ENCODE results near the gene EIF2B1. TPM values are rescaled to one million over a fixed set of nuclear protein-coding genes. Genes with fewer than 3 reads are reported as not detected.

EIF2B1 gene
- total RNA-seq, 1 experiment from 2014 or later, result 59.8 TPM

GRCh38 chr12:123614110-123614509 is 19.4 kb downstream of the EIF2B1 start:
- Histone ChIP-seq H3T11ph (ENCODE audit: low read length) (no peak overlapping the region), H2AFZ (ENCODE audit: low read length) (no peak overlapping the region), H3K23ac (ENCODE audit: insufficient read length, low read depth, low read length) (no peak overlapping the region), H4K5ac (ENCODE audit: insufficient read length, low read depth, low read length) (no peak overlapping the region), H2BK5ac (ENCODE audit: insufficient read length, low read length) (no peak overlapping the region), H3K9ac (ENCODE audit: extremely low read depth, insufficient read length, low read length) (no peak overlapping the region), H3K4ac (ENCODE audit: low read depth, low read length) (no peak overlapping the region), H3K79me1 (ENCODE audit: insufficient read depth, low read depth, low read length, poor library complexity, severe bottlenecking) (no peaks in the 10 kb centered on the region), H2BK20ac (ENCODE audit: low read depth, low read length, poor library complexity, severe bottlenecking) (no peak overlapping the region), H3K18ac (ENCODE audit: insufficient read length, low read depth, low read length) (no peak overlapping the region), H2BK120ac (ENCODE audit: low read depth, low read length, poor library complexity, severe bottlenecking) (no peak overlapping the region), H3K4me2 (ENCODE audit: insufficient read depth, insufficient read length, low read length) (no peak overlapping the region), H4K91ac (ENCODE audit: insufficient read length, low read depth, low read length) (no peak overlapping the region), H4K20me1 (ENCODE audit: control insufficient read depth, insufficient read depth, insufficient read length) (no peaks in the 10 kb centered on the region), H2BK15ac (ENCODE audit: low read depth, low read length) (no peak overlapping the region), H3K9me3 (ENCODE audit: control insufficient read depth, low read depth, low read length) (no peaks in the 10 kb centered on the region), H3K14ac (ENCODE audit: insufficient read depth, low read length) (no peak overlapping the region), H2AK5ac (ENCODE audit: insufficient read length, low read length) (no peak overlapping the region), H3K56ac (ENCODE audit: insufficient read length, low read depth, low read length) (no peak overlapping the region), H3K4me1 (ENCODE audit: insufficient read depth, low read length) (no peaks in the 10 kb centered on the region), H3K23me2 (ENCODE audit: insufficient read length, low read depth, low read length, poor library complexity, severe bottlenecking) (no peaks in the 10 kb centered on the region), H4K8ac (replicated peaks; ENCODE audit: insufficient read length, low read depth, low read length) (no peak overlapping the region), H3K27me3 (ENCODE audit: insufficient read depth, low read length) (no peaks in the 10 kb centered on the region), H3K27ac (ENCODE audit: insufficient read length, low read depth, low read length) (no peak overlapping the region), H3K79me2 (ENCODE audit: insufficient read depth, low read length) (no peaks in the 10 kb centered on the region), H2BK12ac (ENCODE audit: insufficient read length, low read depth, low read length) (no peak overlapping the region)
- H3K36me3 Mint-ChIP-seq (ENCODE audit: insufficient read depth in 1 of 3, low read depth in 3 of 3), result peaks cover 58 to 92% (median 85%) of the 10 kb centered on the region in 3 experiments; a peak in 6 of 7 replicates
- H3K4me3 Mint-ChIP-seq, result no peak overlapping the region
- no peaks in the 10 kb centered on the region for H3K4me1 Mint-ChIP-seq
- no CpG with 5 or more reads among the region's 2 CpGs for WGBS (ENCODE audit: extremely low coverage, insufficient read length, low lambda C conversion rate)
- TF ChIP-seq, protein P1, sequence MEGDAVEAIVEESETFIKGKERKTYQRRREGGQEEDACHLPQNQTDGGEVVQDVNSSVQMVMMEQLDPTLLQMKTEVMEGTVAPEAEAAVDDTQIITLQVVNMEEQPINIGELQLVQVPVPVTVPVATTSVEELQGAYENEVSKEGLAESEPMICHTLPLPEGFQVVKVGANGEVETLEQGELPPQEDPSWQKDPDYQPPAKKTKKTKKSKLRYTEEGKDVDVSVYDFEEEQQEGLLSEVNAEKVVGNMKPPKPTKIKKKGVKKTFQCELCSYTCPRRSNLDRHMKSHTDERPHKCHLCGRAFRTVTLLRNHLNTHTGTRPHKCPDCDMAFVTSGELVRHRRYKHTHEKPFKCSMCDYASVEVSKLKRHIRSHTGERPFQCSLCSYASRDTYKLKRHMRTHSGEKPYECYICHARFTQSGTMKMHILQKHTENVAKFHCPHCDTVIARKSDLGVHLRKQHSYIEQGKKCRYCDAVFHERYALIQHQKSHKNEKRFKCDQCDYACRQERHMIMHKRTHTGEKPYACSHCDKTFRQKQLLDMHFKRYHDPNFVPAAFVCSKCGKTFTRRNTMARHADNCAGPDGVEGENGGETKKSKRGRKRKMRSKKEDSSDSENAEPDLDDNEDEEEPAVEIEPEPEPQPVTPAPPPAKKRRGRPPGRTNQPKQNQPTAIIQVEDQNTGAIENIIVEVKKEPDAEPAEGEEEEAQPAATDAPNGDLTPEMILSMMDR (conservative IDR thresholded peaks at IDR 0.05), result no peak
- DNase-seq, result no peak
- no peaks in the 10 kb centered on the region for H3K9me3 Mint-ChIP-seq
- H3K27me3 Mint-ChIP-seq (ENCODE audit: low read depth), result no peaks in the 10 kb centered on the region
- H3K27ac Mint-ChIP-seq, result no peak overlapping the region
